HEK293 (cell line): Measurements from ENCODE around the gene RECK.

Experiments used
- GLIS2 ChIP-seq: fragments of 450-650 bp; formaldehyde crosslinking; IDR thresholded peaks from 2 replicates; pipeline ENCODE4 v1.5.1; 2016; ENCODE audit warnings: missing biosample characterization, missing genetic modification characterization
- HOXC10 ChIP-seq: sonication (generic); formaldehyde crosslinking; IDR thresholded peaks from 2 replicates; pipeline ENCODE4 v1.8.1; 2023; ENCODE audit warnings: mild to moderate bottlenecking, missing genetic modification reagents
- OSR2 ChIP-seq: fragments of 450-650 bp; formaldehyde crosslinking; IDR thresholded peaks from 2 replicates; pipeline ENCODE4 v1.5.1; 2016; ENCODE audit warnings: missing biosample characterization, missing genetic modification characterization
- SALL2 ChIP-seq: fragments of 450-650 bp; formaldehyde crosslinking; IDR thresholded peaks from 2 replicates; pipeline ENCODE4 v1.5.0; 2017; ENCODE audit warnings: missing biosample characterization, mild to moderate bottlenecking, missing genetic modification characterization, borderline replicate concordance
- SP2 ChIP-seq: fragments of 450-650 bp; formaldehyde crosslinking; IDR thresholded peaks from 2 replicates; pipeline ENCODE4 v1.5.1; 2016; ENCODE audit warnings: missing biosample characterization, missing genetic modification characterization
- ZBTB10 ChIP-seq: fragments of 450-650 bp; formaldehyde crosslinking; IDR thresholded peaks from 2 replicates; pipeline ENCODE4 v1.5.1; 2016; ENCODE audit warnings: missing biosample characterization, missing genetic modification characterization
- ZBTB11 ChIP-seq: fragments of 450-650 bp; formaldehyde crosslinking; conservative IDR thresholded peaks from 2 replicates; pipeline ENCODE4 v1.5.1; 2016; ENCODE audit warnings: low read depth, missing biosample characterization, missing genetic modification characterization
- ZNF121 ChIP-seq: fragments of 450-650 bp; formaldehyde crosslinking; IDR thresholded peaks from 2 replicates; pipeline ENCODE4 v1.5.1; 2016; ENCODE audit warnings: missing biosample characterization, missing genetic modification characterization
- ZNF169 ChIP-seq: fragments of 450-650 bp; formaldehyde crosslinking; IDR thresholded peaks from 2 replicates; pipeline ENCODE4 v1.5.1; 2016; ENCODE audit warnings: missing biosample characterization, missing genetic modification characterization
- ZNF211 ChIP-seq: fragments of 450-650 bp; formaldehyde crosslinking; IDR thresholded peaks from 2 replicates; pipeline ENCODE4 v1.5.1; 2016; ENCODE audit warnings: low read depth, missing biosample characterization, missing genetic modification characterization
- ZNF221 ChIP-seq: fragments of 450-650 bp; formaldehyde crosslinking; IDR thresholded peaks from 2 replicates; pipeline ENCODE4 v1.5.1; 2017; ENCODE audit warnings: missing biosample characterization, missing genetic modification characterization, borderline replicate concordance
- ZNF266 ChIP-seq: fragments of 450-650 bp; formaldehyde crosslinking; IDR thresholded peaks from 2 replicates; pipeline ENCODE4 v1.5.1; 2016; ENCODE audit warnings: missing biosample characterization, missing genetic modification characterization, low read depth
- ZNF292 ChIP-seq: fragments of 450-650 bp; formaldehyde crosslinking; IDR thresholded peaks from 2 replicates; pipeline ENCODE4 v1.5.1; 2016; ENCODE audit warnings: low read depth, missing biosample characterization, missing genetic modification characterization, borderline replicate concordance
- ZNF362 ChIP-seq: fragments of 450-650 bp; formaldehyde crosslinking; IDR thresholded peaks from 2 replicates; pipeline ENCODE4 v1.5.1; 2016; ENCODE audit warnings: missing biosample characterization, missing genetic modification characterization
- ZNF416 ChIP-seq: fragments of 450-650 bp; formaldehyde crosslinking; IDR thresholded peaks from 2 replicates; pipeline ENCODE4 v1.5.1; 2016; ENCODE audit warnings: missing biosample characterization, missing genetic modification characterization
- ZNF514 ChIP-seq: fragments of 450-650 bp; formaldehyde crosslinking; IDR thresholded peaks from 2 replicates; pipeline ENCODE4 v1.5.1; 2016; ENCODE audit warnings: missing biosample characterization, missing genetic modification characterization
- ZNF571 ChIP-seq: fragments of 450-650 bp; formaldehyde crosslinking; IDR thresholded peaks from 2 replicates; pipeline ENCODE4 v1.5.0; 2017; ENCODE audit warnings: missing biosample characterization, missing genetic modification characterization
- ZNF596 ChIP-seq: fragments of 450-650 bp; IDR thresholded peaks from 2 replicates; pipeline ENCODE4 v1.5.0; 2018; ENCODE audit warnings: missing biosample characterization, mild to moderate bottlenecking, missing genetic modification characterization, moderate library complexity
- ZNF626 ChIP-seq: fragments of 450-650 bp; sonication (Bioruptor Pico); formaldehyde crosslinking; IDR thresholded peaks from 2 replicates; pipeline ENCODE4 v1.5.1; 2018; ENCODE audit warnings: missing biosample characterization, missing genetic modification characterization, inconsistent platforms
- ZNF704 ChIP-seq: fragments of 450-650 bp; formaldehyde crosslinking; IDR thresholded peaks from 2 replicates; pipeline ENCODE4 v1.5.1; 2016; ENCODE audit warnings: missing biosample characterization, missing genetic modification characterization
- ZNF830 ChIP-seq: fragments of 450-650 bp; IDR thresholded peaks from 2 replicates; pipeline ENCODE4 v1.5.0; 2018; ENCODE audit warnings: missing biosample characterization, missing genetic modification characterization, low read depth, mild to moderate bottlenecking, moderate library complexity
- ZSCAN30 ChIP-seq: fragments of 450-650 bp; IDR thresholded peaks from 2 replicates; pipeline ENCODE4 v1.5.1; 2018; ENCODE audit warnings: missing biosample characterization, mild to moderate bottlenecking, missing genetic modification characterization, moderate library complexity
- TF ChIP-seq, protein P1 (sequence below): fragments of 450-650 bp; formaldehyde crosslinking; IDR thresholded peaks from 2 replicates; pipeline ENCODE4 v1.5.1; 2016; ENCODE audit warnings: missing biosample characterization, missing genetic modification characterization, borderline replicate concordance

The RECK gene

GRCh38 chr9:36166168-36166927 is 129.6 kb downstream of the RECK start (continued):
- no peak for TF ChIP-seq ZNF362 (tag by site-specific recombination)
- TF ChIP-seq ZNF830 (tag by site-specific recombination): no peak
- peak; percentile 77 for TF ChIP-seq ZBTB10 (tag by site-specific recombination)
- TF ChIP-seq ZNF211: no peak
- no peak for TF ChIP-seq ZSCAN30
- no peak for TF ChIP-seq OSR2 (tag by site-specific recombination)
- TF ChIP-seq SP2: peak; percentile 36; the same call in 1 of the 2 replicates
- no peak for TF ChIP-seq ZNF121
- no peak for TF ChIP-seq HOXC10 (CRISPR knock-in tag)
- TF ChIP-seq ZNF596 (tag by site-specific recombination): no peak
- no peak for TF ChIP-seq ZNF514
- TF ChIP-seq ZNF704 (tag by site-specific recombination): no peak
- TF ChIP-seq ZNF626 (tag by site-specific recombination): no peak
- no peak for TF ChIP-seq ZBTB11 (tag by site-specific recombination)
- no peak for TF ChIP-seq ZNF292 (tag by site-specific recombination)
- TF ChIP-seq ZNF416 (tag by site-specific recombination): no peak
- TF ChIP-seq, protein P1, sequence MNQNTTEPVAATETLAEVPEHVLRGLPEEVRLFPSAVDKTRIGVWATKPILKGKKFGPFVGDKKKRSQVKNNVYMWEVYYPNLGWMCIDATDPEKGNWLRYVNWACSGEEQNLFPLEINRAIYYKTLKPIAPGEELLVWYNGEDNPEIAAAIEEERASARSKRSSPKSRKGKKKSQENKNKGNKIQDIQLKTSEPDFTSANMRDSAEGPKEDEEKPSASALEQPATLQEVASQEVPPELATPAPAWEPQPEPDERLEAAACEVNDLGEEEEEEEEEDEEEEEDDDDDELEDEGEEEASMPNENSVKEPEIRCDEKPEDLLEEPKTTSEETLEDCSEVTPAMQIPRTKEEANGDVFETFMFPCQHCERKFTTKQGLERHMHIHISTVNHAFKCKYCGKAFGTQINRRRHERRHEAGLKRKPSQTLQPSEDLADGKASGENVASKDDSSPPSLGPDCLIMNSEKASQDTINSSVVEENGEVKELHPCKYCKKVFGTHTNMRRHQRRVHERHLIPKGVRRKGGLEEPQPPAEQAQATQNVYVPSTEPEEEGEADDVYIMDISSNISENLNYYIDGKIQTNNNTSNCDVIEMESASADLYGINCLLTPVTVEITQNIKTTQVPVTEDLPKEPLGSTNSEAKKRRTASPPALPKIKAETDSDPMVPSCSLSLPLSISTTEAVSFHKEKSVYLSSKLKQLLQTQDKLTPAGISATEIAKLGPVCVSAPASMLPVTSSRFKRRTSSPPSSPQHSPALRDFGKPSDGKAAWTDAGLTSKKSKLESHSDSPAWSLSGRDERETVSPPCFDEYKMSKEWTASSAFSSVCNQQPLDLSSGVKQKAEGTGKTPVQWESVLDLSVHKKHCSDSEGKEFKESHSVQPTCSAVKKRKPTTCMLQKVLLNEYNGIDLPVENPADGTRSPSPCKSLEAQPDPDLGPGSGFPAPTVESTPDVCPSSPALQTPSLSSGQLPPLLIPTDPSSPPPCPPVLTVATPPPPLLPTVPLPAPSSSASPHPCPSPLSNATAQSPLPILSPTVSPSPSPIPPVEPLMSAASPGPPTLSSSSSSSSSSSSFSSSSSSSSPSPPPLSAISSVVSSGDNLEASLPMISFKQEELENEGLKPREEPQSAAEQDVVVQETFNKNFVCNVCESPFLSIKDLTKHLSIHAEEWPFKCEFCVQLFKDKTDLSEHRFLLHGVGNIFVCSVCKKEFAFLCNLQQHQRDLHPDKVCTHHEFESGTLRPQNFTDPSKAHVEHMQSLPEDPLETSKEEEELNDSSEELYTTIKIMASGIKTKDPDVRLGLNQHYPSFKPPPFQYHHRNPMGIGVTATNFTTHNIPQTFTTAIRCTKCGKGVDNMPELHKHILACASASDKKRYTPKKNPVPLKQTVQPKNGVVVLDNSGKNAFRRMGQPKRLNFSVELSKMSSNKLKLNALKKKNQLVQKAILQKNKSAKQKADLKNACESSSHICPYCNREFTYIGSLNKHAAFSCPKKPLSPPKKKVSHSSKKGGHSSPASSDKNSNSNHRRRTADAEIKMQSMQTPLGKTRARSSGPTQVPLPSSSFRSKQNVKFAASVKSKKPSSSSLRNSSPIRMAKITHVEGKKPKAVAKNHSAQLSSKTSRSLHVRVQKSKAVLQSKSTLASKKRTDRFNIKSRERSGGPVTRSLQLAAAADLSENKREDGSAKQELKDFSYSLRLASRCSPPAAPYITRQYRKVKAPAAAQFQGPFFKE (tag by site-specific recombination): no peak
- TF ChIP-seq ZNF571 (tag by site-specific recombination): no peak
- TF ChIP-seq SALL2 (tag by site-specific recombination): no peak
- TF ChIP-seq ZNF169: no peak
- no peak for TF ChIP-seq ZNF266 (tag by site-specific recombination)
- TF ChIP-seq ZNF221 (tag by site-specific recombination): no peak
- TF ChIP-seq GLIS2 (tag by site-specific recombination): no peak
